Suprapubic skin (tissue), 4 donors: Measurements from ENCODE around the gene SH3BP4. TPM values are rescaled to one million over a fixed set of nuclear protein-coding genes. Genes with fewer than 3 reads are reported as not detected.

Experiments used
- DNase-seq, 2 donors: peaks; one replicate each; pipeline ENCODE4 v3.0.0-alpha.2; 2019; ENCODE audit warnings: low spot score in 2 of 2
- H3K27ac ChIP-seq: fragments of 200-600 bp; sonication (generic); one replicate; pipeline ENCODE4 v1.5.1; 2019
- H3K27me3 ChIP-seq: fragments of 200-600 bp; sonication (generic); one replicate; pipeline ENCODE4 v1.5.1; 2019
- H3K36me3 ChIP-seq: fragments of 200-600 bp; sonication (generic); one replicate; pipeline ENCODE4 v1.5.1; 2019
- H3K4me1 ChIP-seq: fragments of 200-600 bp; sonication (generic); one replicate; pipeline ENCODE4 v1.5.1; 2019
- H3K4me3 ChIP-seq: fragments of 200-600 bp; sonication (generic); one replicate; pipeline ENCODE4 v1.5.1; 2019; ENCODE audit warnings: mild to moderate bottlenecking
- H3K9me3 ChIP-seq: fragments of 200-600 bp; sonication (generic); one replicate; pipeline ENCODE4 v1.5.1; 2019
- EP300 ChIP-seq: sonication (generic); formaldehyde crosslinking; IDR thresholded peaks from one replicate; pipeline ENCODE4 v1.6.1; 2017; ENCODE audit warnings: antibody characterized with exemption
- POLR2A ChIP-seq, 2 donors: fragments of 450-650 bp; IDR thresholded peaks; one replicate each; pipeline ENCODE4 v1.6.1; 2017; ENCODE audit warnings: antibody characterized with exemption in 2 of 2, mild to moderate bottlenecking in 2 of 2, moderate library complexity in 2 of 2
- POLR2AphosphoS5 ChIP-seq, 3 donors: sonication (generic); formaldehyde crosslinking; IDR thresholded peaks; one replicate each; pipeline ENCODE4 v1.6.1; 2017; ENCODE audit warnings: antibody characterized with exemption in 3 of 3
- WGBS: methylation state at CpG from one replicate; pipeline ENCODE4 v1.1.5; 2018; 5-methylcytosine and 5-hydroxymethylcytosine counted together
- total RNA-seq, 4 donors: library from RNA; depleted of rRNA; stranded (reverse); fragments of >200 nt; gene quantifications; one replicate each; pipeline ENCODE4 v1.1.0, GENCODE V29; 2016
- TF ChIP-seq, protein P1 (sequence below), 2 donors: fragments of 200-600 bp in 1 of 2; fragments of 450-650 bp in 1 of 2; sonication (generic) in 1 of 2; IDR thresholded peaks; one replicate each; pipeline ENCODE4 v1.5.1; 2016 to 2019; ENCODE audit warnings: antibody characterized with exemption in 2 of 2, mild to moderate bottlenecking in 1 of 2, moderate library complexity in 1 of 2

SH3BP4 gene
- total RNA-seq, 4 donors from 2014 or later, result 38.6 to 82.6 (median 58.6) TPM

DNA sequence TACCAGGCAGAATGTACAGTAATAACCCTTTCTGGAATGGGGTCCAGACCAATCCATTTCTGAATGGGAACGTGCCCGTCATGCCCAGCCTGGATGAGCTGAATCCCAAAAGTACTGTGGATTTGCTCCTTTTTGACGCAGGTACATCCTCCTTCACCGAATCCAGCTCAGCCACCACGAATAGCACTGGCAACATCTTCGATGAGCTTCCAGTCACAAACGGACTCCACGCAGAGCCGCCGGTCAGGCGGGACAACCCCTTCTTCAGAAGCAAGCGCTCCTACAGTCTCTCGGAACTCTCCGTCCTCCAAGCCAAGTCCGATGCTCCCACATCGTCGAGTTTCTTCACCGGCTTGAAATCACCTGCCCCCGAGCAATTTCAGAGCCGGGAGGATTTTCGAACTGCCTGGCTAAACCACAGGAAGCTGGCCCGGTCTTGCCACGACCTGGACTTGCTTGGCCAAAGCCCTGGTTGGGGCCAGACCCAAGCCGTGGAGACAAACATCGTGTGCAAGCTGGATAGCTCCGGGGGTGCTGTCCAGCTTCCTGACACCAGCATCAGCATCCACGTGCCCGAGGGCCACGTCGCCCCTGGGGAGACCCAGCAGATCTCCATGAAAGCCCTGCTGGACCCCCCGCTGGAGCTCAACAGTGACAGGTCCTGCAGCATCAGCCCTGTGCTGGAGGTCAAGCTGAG, 89.6 kb downstream of the SH3BP4 start:
- 93% methylated on average over 30 of the region's 31 CpGs for WGBS
- H3K36me3 ChIP-seq, result peaks cover 33% of the 10 kb centered on the region

GRCh38 chr2:235041918-235042575, 90.2 kb downstream of the SH3BP4 start:
- Histone ChIP-seq H3K27ac (no peak overlapping the region), H3K4me1 (peaks cover 4% of the 10 kb centered on the region), H3K36me3 (peaks cover 33% of the 10 kb centered on the region), H3K9me3 (no peaks in the 10 kb centered on the region), H3K27me3 (no peaks in the 10 kb centered on the region), H3K4me3 (no peak overlapping the region)
- DNase-seq, result no peak
- no peak for TF ChIP-seq POLR2A (IDR thresholded peaks at IDR 0.05)
- TF ChIP-seq EP300, result no peak
- TF ChIP-seq POLR2AphosphoS5 (IDR thresholded peaks at IDR 0.05), result no peak
- TF ChIP-seq, protein P1, sequence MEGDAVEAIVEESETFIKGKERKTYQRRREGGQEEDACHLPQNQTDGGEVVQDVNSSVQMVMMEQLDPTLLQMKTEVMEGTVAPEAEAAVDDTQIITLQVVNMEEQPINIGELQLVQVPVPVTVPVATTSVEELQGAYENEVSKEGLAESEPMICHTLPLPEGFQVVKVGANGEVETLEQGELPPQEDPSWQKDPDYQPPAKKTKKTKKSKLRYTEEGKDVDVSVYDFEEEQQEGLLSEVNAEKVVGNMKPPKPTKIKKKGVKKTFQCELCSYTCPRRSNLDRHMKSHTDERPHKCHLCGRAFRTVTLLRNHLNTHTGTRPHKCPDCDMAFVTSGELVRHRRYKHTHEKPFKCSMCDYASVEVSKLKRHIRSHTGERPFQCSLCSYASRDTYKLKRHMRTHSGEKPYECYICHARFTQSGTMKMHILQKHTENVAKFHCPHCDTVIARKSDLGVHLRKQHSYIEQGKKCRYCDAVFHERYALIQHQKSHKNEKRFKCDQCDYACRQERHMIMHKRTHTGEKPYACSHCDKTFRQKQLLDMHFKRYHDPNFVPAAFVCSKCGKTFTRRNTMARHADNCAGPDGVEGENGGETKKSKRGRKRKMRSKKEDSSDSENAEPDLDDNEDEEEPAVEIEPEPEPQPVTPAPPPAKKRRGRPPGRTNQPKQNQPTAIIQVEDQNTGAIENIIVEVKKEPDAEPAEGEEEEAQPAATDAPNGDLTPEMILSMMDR (IDR thresholded peaks at IDR 0.05), result no peak
- WGBS, result 93% methylated on average over 19 of the region's 25 CpGs

More for the DNA sequence above, 89.6 kb downstream of the SH3BP4 start:
- Histone ChIP-seq H3K27me3 (no peaks in the 10 kb centered on the region), H3K27ac (no peak overlapping the region), H3K4me1 (peaks cover 4% of the 10 kb centered on the region), H3K4me3 (no peak overlapping the region), H3K9me3 (no peaks in the 10 kb centered on the region)
- no peak for DNase-seq
- no peak for TF ChIP-seq EP300
- no peak for TF ChIP-seq POLR2A (IDR thresholded peaks at IDR 0.05)
- TF ChIP-seq, protein P1 (IDR thresholded peaks at IDR 0.05), result no peak
- TF ChIP-seq POLR2AphosphoS5 (IDR thresholded peaks at IDR 0.05), result no peak

GRCh38 chr2:235042576-235043515, 91.0 kb downstream of the SH3BP4 start:
- Histone ChIP-seq H3K4me1 (peaks cover 11% of the 10 kb centered on the region), H3K4me3 (no peak overlapping the region), H3K36me3 (peaks cover 33% of the 10 kb centered on the region), H3K27ac (no peak overlapping the region), H3K27me3 (no peaks in the 10 kb centered on the region), H3K9me3 (no peaks in the 10 kb centered on the region)
- DNase-seq, result no peak
- TF ChIP-seq POLR2AphosphoS5 (IDR thresholded peaks at IDR 0.05) (no peak), POLR2A (IDR thresholded peaks at IDR 0.05) (no peak), EP300 (no peak)
- TF ChIP-seq, protein P1 (IDR thresholded peaks at IDR 0.05), result no peak
- WGBS, result 92% methylated on average over 27 of the region's 49 CpGs

- Histone ChIP-seq H3K27me3 (no peaks in the 10 kb centered on the region), H3K4me3 (no peak overlapping the region), H3K36me3 (peaks cover 33% of the 10 kb centered on the region), H3K27ac (peak overlapping the region; percentile 68), H3K4me1 (peaks cover 22% of the 10 kb centered on the region), H3K9me3 (no peaks in the 10 kb centered on the region)
- TF ChIP-seq POLR2A (IDR thresholded peaks at IDR 0.05) (no peak), POLR2AphosphoS5 (IDR thresholded peaks at IDR 0.05) (no peak), EP300 (no peak)
- TF ChIP-seq, protein P1 (IDR thresholded peaks at IDR 0.05), result no peak
- 75% methylated on average over 19 of the region's 22 CpGs for WGBS
- no peak for DNase-seq
These were observed 92.1 kb downstream of the SH3BP4 start for GRCh38 chr2:235043762-235044500.
